Peyer's patch (tissue), 4 donors: ENCODE measurements around the gene PI4KA. TPM values are rescaled to one million over a fixed set of nuclear protein-coding genes. Genes with fewer than 3 reads are reported as not detected.

Experiments
- DNase-seq, 3 donors: peaks; one replicate each; pipeline ENCODE4 v3.0.0-alpha.2; 2017 to 2019
- H3K27ac ChIP-seq, 4 donors: fragments of 200-600 bp; sonication (generic); one replicate each; pipeline ENCODE4 v1.5.1; 2016 to 2019
- H3K27me3 ChIP-seq, 2 donors: fragments of 200-600 bp; sonication (generic); one replicate each; pipeline ENCODE4 v1.5.1; 2019
- H3K36me3 ChIP-seq, 3 donors: fragments of 200-600 bp; sonication (generic); one replicate each; pipeline ENCODE4 v1.5.1; 2016 to 2019
- H3K4me1 ChIP-seq, 4 donors: fragments of 200-600 bp; sonication (generic); one replicate each; pipeline ENCODE4 v1.5.1; 2016 to 2019
- H3K4me3 ChIP-seq, 4 donors: fragments of 200-600 bp; sonication (generic); 1 replicate in 3 of 4; 2 replicates in 1 of 4; pipeline ENCODE4 v1.5.1; 2016 to 2019; ENCODE audit warnings: mild to moderate bottlenecking in 1 of 4
- H3K9me3 ChIP-seq, 4 donors: fragments of 200-600 bp; sonication (generic); one replicate each; pipeline ENCODE4 v1.5.1; 2016 to 2019; ENCODE audit warnings: mild to moderate bottlenecking in 1 of 4
- POLR2A ChIP-seq, 2 donors: fragments of 450-650 bp; IDR thresholded peaks; one replicate each; pipeline ENCODE4 v1.5.1; 2017; ENCODE audit warnings: antibody characterized with exemption in 2 of 2, mild to moderate bottlenecking in 2 of 2, moderate library complexity in 2 of 2
- total RNA-seq, 4 donors: library from RNA; depleted of rRNA; stranded (reverse); fragments of >200 nt; gene quantifications; one replicate each; pipeline ENCODE4 v1.1.0, GENCODE V29; 2016
- TF ChIP-seq, protein P1 (sequence below), 6 experiments: fragments of 450-650 bp in 4 of 6; fragments of 200-600 bp in 2 of 6; sonication (generic) in 1 of 6; IDR thresholded peaks; one replicate each; pipeline ENCODE4 v1.5.1; 2017 to 2019; ENCODE audit warnings: antibody characterized with exemption in 6 of 6, mild to moderate bottlenecking in 3 of 6, moderate library complexity in 1 of 6

The PI4KA gene
- total RNA-seq, 4 donors from 2014 or later, result 99.7 to 184 (median 161) TPM

DNA sequence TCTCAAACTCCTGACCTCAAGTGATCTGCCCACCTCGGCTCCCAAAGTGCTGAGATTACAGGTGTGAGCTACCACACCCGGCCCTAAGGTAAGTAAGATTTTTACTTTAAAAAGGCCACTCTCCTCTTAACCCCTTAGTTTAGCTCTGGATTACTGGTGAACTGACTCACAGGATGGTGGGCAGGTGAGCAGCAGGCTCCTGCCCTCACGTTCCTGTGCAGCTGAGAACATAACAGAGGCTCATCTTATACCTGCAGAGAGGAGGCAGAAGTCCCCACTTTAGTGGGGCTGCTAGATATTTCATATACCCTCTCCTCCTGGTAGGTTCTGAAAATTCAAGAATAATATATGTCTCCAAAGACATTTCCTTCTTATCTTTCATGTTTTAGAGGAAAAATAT, 101.8 kb downstream of the PI4KA start:
- H3K36me3 ChIP-seq, result peaks cover 0 to 47% (median 0%) of the 10 kb centered on the region in 3 donors
- no peak for DNase-seq

DNA sequence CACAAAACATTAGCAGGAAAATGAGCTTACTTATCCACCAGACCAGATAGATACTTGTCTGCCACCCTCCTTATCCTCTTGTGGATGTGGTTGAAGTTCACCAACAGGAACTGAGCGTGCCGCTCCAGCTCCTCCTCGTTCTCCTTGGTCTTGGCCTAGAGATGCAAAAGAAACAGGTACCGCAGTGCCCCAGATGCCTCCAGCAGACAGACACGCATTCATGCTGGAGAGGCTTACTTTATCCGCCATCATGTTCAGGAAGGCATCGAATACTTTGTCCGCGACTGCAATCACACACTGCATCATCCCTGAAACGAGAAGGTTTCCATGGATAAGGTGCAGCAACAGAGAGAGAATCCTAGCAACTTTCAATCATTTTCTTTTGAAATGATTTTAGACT, 105.7 kb downstream of the PI4KA start:
- peaks cover 0 to 52% (median 0%) of the 10 kb centered on the region in 3 donors for H3K36me3 ChIP-seq
- no peak overlapping the region for H3K4me3 ChIP-seq
- H3K4me1 ChIP-seq, result peaks cover 0 to 7% (median 3%) of the 10 kb centered on the region in 4 donors
- H3K27ac ChIP-seq, result no peak overlapping the region
- no peaks in the 10 kb centered on the region for H3K9me3 ChIP-seq
- no peaks in the 10 kb centered on the region for H3K27me3 ChIP-seq
- DNase-seq, result no peak
- TF ChIP-seq, protein P1, sequence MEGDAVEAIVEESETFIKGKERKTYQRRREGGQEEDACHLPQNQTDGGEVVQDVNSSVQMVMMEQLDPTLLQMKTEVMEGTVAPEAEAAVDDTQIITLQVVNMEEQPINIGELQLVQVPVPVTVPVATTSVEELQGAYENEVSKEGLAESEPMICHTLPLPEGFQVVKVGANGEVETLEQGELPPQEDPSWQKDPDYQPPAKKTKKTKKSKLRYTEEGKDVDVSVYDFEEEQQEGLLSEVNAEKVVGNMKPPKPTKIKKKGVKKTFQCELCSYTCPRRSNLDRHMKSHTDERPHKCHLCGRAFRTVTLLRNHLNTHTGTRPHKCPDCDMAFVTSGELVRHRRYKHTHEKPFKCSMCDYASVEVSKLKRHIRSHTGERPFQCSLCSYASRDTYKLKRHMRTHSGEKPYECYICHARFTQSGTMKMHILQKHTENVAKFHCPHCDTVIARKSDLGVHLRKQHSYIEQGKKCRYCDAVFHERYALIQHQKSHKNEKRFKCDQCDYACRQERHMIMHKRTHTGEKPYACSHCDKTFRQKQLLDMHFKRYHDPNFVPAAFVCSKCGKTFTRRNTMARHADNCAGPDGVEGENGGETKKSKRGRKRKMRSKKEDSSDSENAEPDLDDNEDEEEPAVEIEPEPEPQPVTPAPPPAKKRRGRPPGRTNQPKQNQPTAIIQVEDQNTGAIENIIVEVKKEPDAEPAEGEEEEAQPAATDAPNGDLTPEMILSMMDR (IDR thresholded peaks at IDR 0.05), result no peak
- no peak for TF ChIP-seq POLR2A (IDR thresholded peaks at IDR 0.05)

More for the DNA sequence above, 101.8 kb downstream of the PI4KA start:
- H3K4me1 ChIP-seq, result no peaks in the 10 kb centered on the region
- H3K27ac ChIP-seq, result no peak overlapping the region
- no peak overlapping the region for H3K4me3 ChIP-seq
- no peaks in the 10 kb centered on the region for H3K9me3 ChIP-seq
- no peaks in the 10 kb centered on the region for H3K27me3 ChIP-seq
- TF ChIP-seq POLR2A (IDR thresholded peaks at IDR 0.05), result no peak
- TF ChIP-seq, protein P1 (IDR thresholded peaks at IDR 0.05), result no peak

DNA sequence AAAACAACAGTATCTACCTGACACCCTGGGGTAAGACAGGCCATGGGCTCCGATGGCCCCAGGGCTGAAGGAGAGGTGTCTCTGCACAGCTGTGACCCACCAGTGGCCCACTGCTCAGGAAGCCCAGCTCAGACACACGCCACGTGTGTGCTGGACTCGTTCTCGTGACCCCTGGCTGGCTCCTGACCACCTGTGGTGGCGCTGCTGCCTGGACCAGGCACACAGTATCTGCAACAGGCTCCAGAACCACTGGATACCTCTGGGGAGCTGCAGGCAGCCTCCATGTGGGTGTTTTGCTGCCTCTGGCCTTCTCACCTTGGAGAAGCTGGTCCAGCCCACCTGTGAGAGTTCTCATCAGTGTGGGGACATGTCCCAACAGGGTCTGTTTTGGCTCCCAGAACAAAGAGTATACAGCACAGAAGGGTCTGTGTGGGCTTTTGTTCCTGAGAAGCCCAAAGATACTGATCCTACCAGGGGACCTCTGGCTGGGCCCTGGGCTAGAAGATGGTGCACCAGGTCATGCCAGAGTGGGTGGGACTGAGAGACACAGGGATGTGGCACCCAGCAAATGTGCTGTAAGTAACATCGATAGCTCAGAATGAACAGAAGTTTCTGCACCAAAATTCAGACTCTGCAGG, 106.4 kb downstream of the PI4KA start:
- Histone ChIP-seq H3K27me3 (no peaks in the 10 kb centered on the region), H3K4me3 (no peak overlapping the region), H3K27ac (no peak overlapping the region), H3K36me3 (peaks cover 0 to 53% (median 0%) of the 10 kb centered on the region in 3 donors), H3K9me3 (no peaks in the 10 kb centered on the region), H3K4me1 (peaks cover 0 to 7% (median 3%) of the 10 kb centered on the region in 4 donors)
- TF ChIP-seq POLR2A (IDR thresholded peaks at IDR 0.05), result no peak
- TF ChIP-seq, protein P1 (IDR thresholded peaks at IDR 0.05), result no peak
- DNase-seq, result no peak

GRCh38 chr22:20751185-20751851, 107.3 kb downstream of the PI4KA start:
- no peaks in the 10 kb centered on the region for H3K27me3 ChIP-seq
- TF ChIP-seq, protein P1 (IDR thresholded peaks at IDR 0.05), result no peak
- TF ChIP-seq POLR2A (IDR thresholded peaks at IDR 0.05), result no peak
- H3K4me3 ChIP-seq, result no peak overlapping the region
- peaks cover 0 to 62% (median 0%) of the 10 kb centered on the region in 3 donors for H3K36me3 ChIP-seq
- no peaks in the 10 kb centered on the region for H3K9me3 ChIP-seq
- DNase-seq, result no peak
- no peak overlapping the region for H3K27ac ChIP-seq
- peaks cover 0 to 7% (median 3%) of the 10 kb centered on the region in 4 donors for H3K4me1 ChIP-seq

DNA sequence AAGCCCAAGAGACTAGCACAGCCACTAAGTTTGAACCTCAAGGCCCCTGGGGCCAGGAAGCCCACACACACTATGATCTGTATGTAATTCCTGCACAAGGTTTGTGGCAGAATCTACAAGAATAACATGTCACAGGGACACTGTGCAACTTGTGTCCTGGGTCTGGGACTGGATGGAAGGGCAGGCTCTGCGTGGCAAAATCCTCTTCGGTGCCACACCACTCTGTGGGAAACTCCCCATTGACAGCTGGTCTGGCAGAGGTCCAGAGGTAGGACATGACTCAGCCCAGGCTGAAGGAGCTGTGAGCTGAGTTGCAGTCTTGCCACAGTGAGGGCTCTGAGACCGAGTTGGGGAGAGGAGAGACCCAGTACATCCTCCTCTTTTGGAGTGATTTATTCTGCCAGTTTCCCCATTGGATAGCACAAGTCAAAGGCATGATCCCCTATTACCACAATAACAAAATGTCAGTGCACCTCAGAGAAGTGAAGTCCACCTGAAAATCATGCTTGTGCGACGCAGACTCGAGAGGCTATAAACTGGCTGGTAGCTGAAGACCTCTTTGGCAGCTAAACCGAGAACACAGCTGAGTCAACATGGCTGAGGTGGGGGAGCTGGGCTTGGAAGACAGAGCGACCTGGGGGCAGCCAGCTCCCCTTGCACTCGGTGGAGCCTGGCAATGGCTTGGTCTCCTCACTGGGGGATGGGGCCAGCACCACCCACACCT, 108.0 kb downstream of the PI4KA start:
- Histone ChIP-seq H3K9me3 (no peaks in the 10 kb centered on the region), H3K4me3 (no peak overlapping the region), H3K27ac (peak overlapping the region in 1 of 4 donors; percentile 75), H3K36me3 (peaks cover 0 to 67% (median 0%) of the 10 kb centered on the region in 3 donors), H3K4me1 (peaks cover 0 to 7% (median 3%) of the 10 kb centered on the region in 4 donors), H3K27me3 (no peaks in the 10 kb centered on the region)
- peak in 2 of 3 donors; percentile 34 to 75 for DNase-seq
- TF ChIP-seq POLR2A (IDR thresholded peaks at IDR 0.05), result no peak
- TF ChIP-seq, protein P1 (IDR thresholded peaks at IDR 0.05), result no peak
